Large intestine (tissue), 3 donors: ENCODE data around the gene LRP1. TPM values are rescaled to one million over a fixed set of nuclear protein-coding genes. Genes with fewer than 3 reads are reported as not detected.

Experiments used
- DNase-seq, 2 donors: peaks; one replicate each; pipeline versions ENCODE4 v3.0.0 to v3.0.0-alpha.2; 2013
- H3K27ac ChIP-seq: one replicate; pipeline ENCODE4 v1.5.1; 2013; ENCODE audit warnings: low read length
- H3K27me3 ChIP-seq: 2 replicates; pipeline ENCODE4 v1.6.1; 2013; ENCODE audit warnings: low read length; ENCODE audit not compliant: control insufficient read depth, insufficient read depth
- H3K36me3 ChIP-seq: 2 replicates; pipeline ENCODE4 v1.6.1; 2013; ENCODE audit warnings: low read length; ENCODE audit not compliant: control insufficient read depth, insufficient read depth
- H3K4me1 ChIP-seq: one replicate; pipeline ENCODE4 v1.6.1; 2013; ENCODE audit warnings: low read length; ENCODE audit not compliant: control insufficient read depth, insufficient read depth
- H3K4me3 ChIP-seq: one replicate; pipeline ENCODE4 v1.5.1; 2013; ENCODE audit warnings: low read length
- H3K9me3 ChIP-seq: one replicate; pipeline ENCODE4 v1.6.1; 2013; ENCODE audit warnings: mild to moderate bottlenecking, low read depth, low read length, moderate library complexity; ENCODE audit not compliant: control insufficient read depth
- WGBS: methylation state at CpG from one replicate; pipeline ENCODE4 v1.1.5; 2013; ENCODE audit warnings: low lambda C conversion rate; ENCODE audit not compliant: insufficient coverage; 5-methylcytosine and 5-hydroxymethylcytosine counted together
- polyA plus RNA-seq: library from polyadenylated mRNA; unstranded; fragments of 120-200 nt; gene quantifications from one replicate; pipeline ENCODE4 v1.2.1, GENCODE V29; 2013

Gene LRP1
- polyA plus RNA-seq, 1 donor, result 100 TPM

- 57% methylated on average over 1 of the region's 7 CpGs for WGBS
These were observed 24.4 kb upstream of the LRP1 start for GRCh38 chr12:57103856-57104255.

DNA sequence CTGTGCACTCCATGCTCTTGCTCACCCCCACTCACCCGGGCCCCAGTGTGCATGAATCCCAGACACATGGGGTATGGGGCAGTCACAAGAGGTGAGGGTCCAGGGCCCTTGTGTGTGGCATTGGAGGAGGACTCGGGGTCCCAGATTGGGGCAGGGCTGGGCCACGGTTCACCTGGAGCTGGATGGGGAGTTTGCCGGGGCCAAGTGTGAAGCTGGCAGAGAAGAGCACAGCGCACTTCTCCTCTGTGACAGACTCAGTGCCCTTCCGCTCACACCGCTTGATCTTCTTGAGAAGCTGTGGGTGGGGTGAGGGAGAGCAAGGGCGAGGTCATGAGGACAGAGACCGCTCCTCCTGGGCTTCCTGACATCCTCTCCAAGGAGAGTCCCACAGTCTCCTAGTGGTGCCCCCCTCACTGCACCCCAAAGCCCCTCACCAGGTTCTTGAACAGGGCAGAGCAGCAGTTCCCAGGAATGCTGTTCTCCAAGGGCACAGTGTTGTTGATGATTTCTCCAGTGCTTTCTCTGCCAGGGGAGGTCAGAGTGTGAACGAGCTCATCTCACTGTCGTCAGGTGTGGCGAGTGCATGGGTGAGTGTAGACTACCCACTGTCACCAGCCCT, 23.9 kb upstream of the LRP1 start:
- H3K36me3 ChIP-seq, result peaks cover 63% of the 10 kb centered on the region
- DNase-seq, result no peak
- no peak overlapping the region for H3K27ac ChIP-seq
- WGBS, result no CpG with 5 or more reads among the region's 12 CpGs
- no peaks in the 10 kb centered on the region for H3K27me3 ChIP-seq
- no peak overlapping the region for H3K4me3 ChIP-seq
- peaks cover 15% of the 10 kb centered on the region for H3K4me1 ChIP-seq
- no peaks in the 10 kb centered on the region for H3K9me3 ChIP-seq

More at GRCh38 chr12:57103856-57104255, 24.4 kb upstream of the LRP1 start:
- no peak for DNase-seq
- H3K27ac ChIP-seq, result no peak overlapping the region
- no peaks in the 10 kb centered on the region for H3K9me3 ChIP-seq
- H3K4me1 ChIP-seq, result peaks cover 13% of the 10 kb centered on the region
- peaks cover 68% of the 10 kb centered on the region for H3K36me3 ChIP-seq
- H3K4me3 ChIP-seq, result no peak overlapping the region
- no peaks in the 10 kb centered on the region for H3K27me3 ChIP-seq

- Histone ChIP-seq H3K36me3 (peaks cover 55% of the 10 kb centered on the region), H3K27me3 (no peaks in the 10 kb centered on the region), H3K4me1 (peaks cover 21% of the 10 kb centered on the region), H3K9me3 (no peaks in the 10 kb centered on the region), H3K4me3 (no peak overlapping the region), H3K27ac (no peak overlapping the region)
- DNase-seq, result no peak
- 80% methylated on average over 1 of the region's 14 CpGs for WGBS
These were observed 23.1 kb upstream of the LRP1 start for GRCh38 chr12:57105011-57105753.

GRCh38 chr12:57106021-57106708, 22.1 kb upstream of the LRP1 start:
- Histone ChIP-seq H3K27ac (no peak overlapping the region), H3K36me3 (peaks cover 51% of the 10 kb centered on the region), H3K27me3 (no peaks in the 10 kb centered on the region), H3K4me1 (peaks cover 19% of the 10 kb centered on the region), H3K9me3 (no peaks in the 10 kb centered on the region), H3K4me3 (no peak overlapping the region)
- no CpG with 5 or more reads among the region's 9 CpGs for WGBS
- DNase-seq, result no peak

DNA sequence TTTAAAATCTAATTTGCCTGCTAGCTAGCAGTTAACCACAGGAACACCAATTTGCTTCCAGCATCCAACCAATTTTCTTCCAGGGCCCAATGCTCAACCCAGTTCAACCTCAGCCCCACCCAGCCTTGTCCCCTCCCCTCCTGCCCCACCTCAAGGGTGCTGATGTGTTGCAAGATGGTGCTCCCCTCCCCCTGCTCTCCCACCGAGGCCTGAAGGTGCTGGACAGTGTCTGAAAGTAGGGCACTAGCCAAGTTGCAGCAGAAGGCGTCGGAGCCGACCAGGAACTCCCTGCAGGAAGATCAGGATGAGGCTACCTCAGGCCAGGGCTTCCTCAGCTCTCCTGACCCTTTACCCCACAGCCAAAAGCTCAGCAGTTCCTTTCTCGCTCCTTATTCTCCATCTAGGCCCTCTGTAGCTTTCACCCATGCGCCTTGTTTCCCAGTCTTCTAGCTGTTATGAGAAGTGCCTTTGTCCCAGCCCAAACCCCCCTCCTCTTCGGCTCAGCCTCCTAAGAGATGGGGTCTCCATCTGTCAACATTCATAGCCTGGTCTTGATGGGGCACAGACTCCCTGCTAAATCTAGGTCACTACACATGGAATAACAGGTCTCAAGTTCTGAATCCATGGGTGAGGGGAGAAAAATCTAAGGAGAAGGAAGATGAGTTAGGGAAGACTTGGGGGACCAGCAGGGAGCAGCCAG, 20.7 kb upstream of the LRP1 start:
- DNase-seq, result no peak
- no peak overlapping the region for H3K27ac ChIP-seq
- no peaks in the 10 kb centered on the region for H3K9me3 ChIP-seq
- no peaks in the 10 kb centered on the region for H3K27me3 ChIP-seq
- peaks cover 20% of the 10 kb centered on the region for H3K4me1 ChIP-seq
- 100% methylated on average over 1 of the region's 7 CpGs for WGBS
- no peak overlapping the region for H3K4me3 ChIP-seq
- peaks cover 46% of the 10 kb centered on the region for H3K36me3 ChIP-seq

DNA sequence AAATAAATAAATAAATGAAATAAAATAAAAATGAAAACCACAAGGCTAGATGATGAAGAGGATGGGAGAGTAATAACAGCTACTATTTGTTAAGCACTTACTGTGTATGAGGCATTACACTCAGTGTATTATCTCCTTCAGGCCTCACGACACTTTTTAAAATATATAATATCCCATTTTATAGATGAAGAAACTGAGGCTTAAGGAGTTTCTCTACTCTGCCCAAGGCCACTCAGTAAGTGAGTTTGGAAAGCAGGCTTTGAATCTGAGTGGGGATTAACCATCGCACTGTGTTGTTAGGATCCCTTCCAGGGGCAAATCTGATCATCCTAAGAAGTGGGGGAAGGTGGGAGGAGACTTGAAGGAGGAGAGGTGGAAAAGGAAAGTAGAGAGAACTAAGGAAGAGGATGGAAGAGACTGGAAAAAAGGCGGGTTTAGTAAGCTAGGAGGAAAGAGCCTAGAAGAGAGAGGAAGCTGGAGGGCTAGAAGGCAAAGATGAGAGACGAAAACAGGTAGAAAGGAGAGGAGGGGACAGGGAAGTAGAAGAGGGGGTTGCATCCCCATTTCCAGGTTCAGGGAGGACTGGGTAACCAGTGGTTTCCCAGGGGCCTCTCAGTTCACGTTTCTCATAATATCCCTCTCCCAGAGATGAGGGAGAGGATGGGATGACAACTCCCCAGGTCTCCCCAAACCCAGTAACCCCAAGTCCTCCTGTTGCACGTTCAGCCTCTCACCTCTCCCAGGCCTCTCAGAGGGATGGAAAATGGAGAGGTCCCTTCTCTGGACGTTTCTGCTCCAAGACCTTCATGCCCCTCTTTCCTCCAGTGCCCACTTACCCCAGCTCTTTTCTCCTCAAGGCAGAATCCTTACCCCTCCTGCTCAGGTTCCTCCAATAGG, 18.8 kb upstream of the LRP1 start:
- peaks cover 37% of the 10 kb centered on the region for H3K36me3 ChIP-seq
- no peaks in the 10 kb centered on the region for H3K9me3 ChIP-seq
- DNase-seq, result no peak
- WGBS, result 88% methylated on average over 3 of the region's 7 CpGs
- peak overlapping the region; percentile 86 for H3K4me3 ChIP-seq
- peaks cover 27% of the 10 kb centered on the region for H3K4me1 ChIP-seq
- no peaks in the 10 kb centered on the region for H3K27me3 ChIP-seq
- peak overlapping the region; percentile 95 for H3K27ac ChIP-seq

- H3K4me3 ChIP-seq, result peak overlapping the region; percentile 86
- peaks cover 27% of the 10 kb centered on the region for H3K4me1 ChIP-seq
- DNase-seq, result peak in 1 of 2 donors; percentile 72
- H3K9me3 ChIP-seq, result no peaks in the 10 kb centered on the region
- H3K36me3 ChIP-seq, result peaks cover 27% of the 10 kb centered on the region
- no peaks in the 10 kb centered on the region for H3K27me3 ChIP-seq
- no CpG with 5 or more reads among the region's 28 CpGs for WGBS
- H3K27ac ChIP-seq, result peak overlapping the region; percentile 95
These were observed 17.9 kb upstream of the LRP1 start for GRCh38 chr12:57110104-57111030.

DNA sequence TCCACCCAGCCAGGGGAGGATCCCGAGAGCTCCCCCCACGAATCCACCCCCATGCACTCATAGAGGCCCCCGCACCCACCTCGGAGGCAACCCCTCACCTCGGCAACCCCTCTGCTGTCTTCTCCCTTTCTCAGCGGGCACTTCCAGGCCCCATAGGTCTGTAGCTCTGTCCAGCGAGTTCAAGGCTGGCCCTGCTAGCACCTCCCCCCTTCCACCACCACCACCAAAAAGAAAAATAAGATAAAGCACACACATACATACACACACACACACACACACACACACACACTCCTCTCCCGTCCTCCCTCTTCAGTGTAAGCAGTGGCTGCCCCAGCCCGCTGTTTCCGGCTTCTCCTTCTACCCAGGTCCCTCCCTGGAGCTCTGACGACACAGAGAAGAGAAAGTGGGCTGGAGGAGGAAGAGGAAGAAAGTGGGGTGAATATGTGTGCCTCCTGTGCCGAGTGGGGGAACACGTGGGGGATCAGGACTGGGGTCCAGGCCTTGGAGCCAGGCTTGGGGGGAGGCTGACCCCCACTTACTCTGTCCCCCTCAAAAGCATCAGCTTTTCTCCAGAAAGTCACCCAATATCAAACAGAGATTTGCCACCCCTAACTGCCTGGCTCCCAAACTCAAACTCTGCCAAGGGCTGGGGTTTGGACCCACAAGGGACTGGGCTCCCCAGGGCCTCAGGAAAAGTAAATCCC, 17.1 kb upstream of the LRP1 start, which contains the start of gene STAT6:
TSS of gene STAT6 (minus strand) at position 332 of the 704 bp plus-strand sequence. CDS start 3,084 bp downstream, outside the sequence.
- H3K36me3 ChIP-seq, result peaks cover 19% of the 10 kb centered on the region
- peak within 1 kb of the TSS; percentile 95 for H3K27ac ChIP-seq
- WGBS, result no CpG with 5 or more reads among the region's 13 CpGs
- H3K27me3 ChIP-seq, result no peaks in the 10 kb centered on the region
- H3K9me3 ChIP-seq, result no peaks in the 10 kb centered on the region
- peaks cover 27% of the 10 kb centered on the region for H3K4me1 ChIP-seq
- H3K4me3 ChIP-seq, result peak within 1 kb of the TSS; percentile 86
- DNase-seq, result peak; percentile 88 to 94
